NCI-H2171 (cell line): Measurements from ENCODE around the gene DRICH1.
"Not testable (repeated sequence)": the region's sequence is repeated elsewhere in the genome, so short reads cannot be mapped to it uniquely, and the experiment has no call there.

Experiments
- DNase-seq: peaks from one replicate; lab custom pipeline; 2025; lab: John Stamatoyannopoulos, UW

Gene DRICH1, protein sequence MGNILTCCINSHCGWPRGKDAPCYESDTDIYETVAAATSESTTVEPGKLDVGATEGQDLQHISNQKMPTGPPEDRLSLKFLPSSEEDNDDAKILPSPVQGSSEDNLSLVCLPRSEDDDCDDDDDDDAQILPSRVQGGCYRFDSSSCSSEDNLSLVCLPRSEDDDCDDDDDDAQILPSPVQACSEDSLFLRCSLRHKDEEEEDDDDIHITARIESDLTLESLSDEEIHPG

GRCh38 chr22:23632178-23632577 is at the start of gene DRICH1:
DRICH1 (minus strand) TSS chr22:23632321; CDS start chr22:23632023, 298 bp downstream.
- no peak for DNase-seq

- no peak for DNase-seq
Observed at GRCh38 chr22:23681026-23681809, 49.1 kb upstream of the DRICH1 start.

DNA sequence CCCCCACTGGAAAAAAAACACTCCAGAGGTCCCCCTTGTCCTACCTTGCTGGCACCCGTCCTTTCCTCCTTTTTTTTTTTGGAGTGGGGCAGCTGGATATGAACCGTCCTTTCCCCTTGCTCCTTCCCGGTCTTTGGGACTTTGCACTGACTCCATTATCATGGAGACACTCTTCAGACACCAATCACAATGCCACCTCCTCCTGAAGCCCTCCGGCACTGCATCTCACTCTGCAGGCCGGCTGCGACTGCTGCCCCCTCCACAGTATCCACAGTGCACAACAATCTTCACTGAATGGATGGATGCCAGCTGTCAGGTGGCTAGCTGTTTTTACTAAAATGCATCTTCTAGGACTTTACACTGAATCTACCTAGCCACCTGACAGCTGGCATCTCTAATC is 46.0 kb upstream of the DRICH1 start:
- no peak for DNase-seq

DNA sequence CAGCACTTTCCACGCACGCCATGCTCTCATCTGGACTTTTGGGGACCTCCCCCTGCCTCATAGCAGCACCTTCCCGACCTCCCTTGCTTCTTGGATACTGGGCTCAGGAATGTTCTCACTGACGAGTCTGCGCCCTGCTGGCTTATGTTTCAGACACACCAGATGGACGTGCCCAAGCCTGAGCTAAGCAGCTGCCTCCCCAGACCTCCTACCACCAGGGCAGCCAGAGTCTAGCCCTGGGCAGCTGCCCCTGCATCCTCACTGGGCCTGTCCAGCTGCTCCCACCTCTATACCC is 45.5 kb upstream of the DRICH1 start:
- DNase-seq: peak; percentile 6

DNA sequence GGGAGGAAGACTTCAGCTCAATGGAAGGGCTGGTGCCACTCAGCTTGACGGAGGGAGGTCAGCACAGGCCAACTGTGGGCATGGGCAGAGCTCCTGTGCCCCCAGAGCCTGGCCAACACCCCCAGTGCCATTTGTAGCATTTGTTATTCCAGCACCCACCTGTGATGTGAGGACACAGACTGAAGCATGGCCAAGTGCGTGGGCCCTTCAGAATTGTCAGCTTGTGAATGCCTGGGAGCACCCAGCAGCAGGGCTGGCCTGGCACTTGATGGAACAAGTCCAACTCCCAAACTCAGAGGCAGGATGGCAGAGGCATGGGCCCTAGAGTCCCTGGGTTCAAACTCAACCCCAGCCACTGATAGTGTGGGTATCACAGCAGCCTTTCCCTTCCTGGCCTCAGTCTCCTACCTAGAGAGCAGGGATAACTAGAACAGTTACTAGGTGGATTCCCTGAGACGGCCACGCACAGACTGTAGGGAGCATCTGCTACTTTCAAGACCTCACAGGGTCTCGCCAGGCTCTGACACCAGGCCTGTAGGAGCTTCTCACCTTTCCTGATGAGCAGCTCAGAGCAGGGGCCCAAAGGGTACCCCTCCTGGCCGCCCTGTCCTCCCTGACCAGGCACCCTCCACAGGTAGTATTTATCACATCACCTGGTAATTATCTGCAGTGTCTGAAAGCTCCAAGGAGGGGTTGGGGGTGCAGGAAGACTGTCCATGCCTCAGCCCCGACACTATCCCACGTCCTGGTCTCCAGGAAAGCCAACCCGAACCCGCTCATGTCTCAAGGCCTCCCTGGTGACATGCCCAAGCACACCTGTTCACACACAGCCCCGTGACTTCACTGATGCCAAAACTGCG is 45.0 kb upstream of the DRICH1 start:
- not testable (repeated sequence) for DNase-seq

- no peak for DNase-seq
Observed at GRCh38 chr22:23675502-23676415, 43.6 kb upstream of the DRICH1 start.

- not testable (repeated sequence) for DNase-seq
Observed at GRCh38 chr22:23674886-23675501, 42.9 kb upstream of the DRICH1 start.

DNA sequence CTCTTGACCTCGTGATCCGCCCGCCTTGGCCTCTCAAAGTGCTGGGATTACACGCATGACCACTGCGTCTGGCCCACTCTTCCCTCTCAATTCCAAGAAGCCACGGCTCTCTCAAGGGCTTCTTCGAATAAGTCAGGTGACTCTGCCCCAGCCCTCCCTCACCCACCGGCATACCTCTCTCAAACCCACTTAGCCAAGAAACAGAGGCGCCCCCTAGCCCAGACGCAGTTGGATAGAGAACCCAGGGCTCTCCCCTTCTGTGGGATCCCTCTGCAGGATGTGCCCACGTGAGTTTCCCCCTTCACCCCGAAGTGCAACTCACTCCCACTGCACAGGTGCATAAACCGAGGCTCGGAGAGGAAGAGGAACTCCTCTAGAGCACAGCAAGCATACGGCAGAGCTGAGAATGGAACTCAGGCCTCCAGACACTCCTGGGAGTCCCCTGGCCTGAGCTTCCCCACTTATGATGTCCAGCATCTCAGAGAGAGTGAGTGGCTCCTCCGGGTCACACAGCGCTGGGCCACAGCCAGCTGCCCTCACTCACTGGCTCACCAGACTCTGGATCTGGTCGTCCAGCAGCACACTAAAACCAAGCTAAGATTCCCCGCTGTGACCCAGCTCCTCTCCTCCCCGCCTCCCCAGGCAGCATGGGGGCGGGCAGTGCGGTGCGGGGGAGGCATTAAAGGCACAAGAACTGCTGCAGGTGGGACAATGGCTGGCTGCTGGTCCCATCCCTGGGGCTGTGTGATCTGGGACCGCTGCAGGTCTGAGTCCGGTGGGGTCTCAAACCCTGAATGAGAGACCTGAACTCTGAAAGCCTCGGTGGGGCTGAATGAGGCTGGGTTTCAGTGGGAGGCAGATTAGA is 41.9 kb upstream of the DRICH1 start:
- no peak for DNase-seq

DNA sequence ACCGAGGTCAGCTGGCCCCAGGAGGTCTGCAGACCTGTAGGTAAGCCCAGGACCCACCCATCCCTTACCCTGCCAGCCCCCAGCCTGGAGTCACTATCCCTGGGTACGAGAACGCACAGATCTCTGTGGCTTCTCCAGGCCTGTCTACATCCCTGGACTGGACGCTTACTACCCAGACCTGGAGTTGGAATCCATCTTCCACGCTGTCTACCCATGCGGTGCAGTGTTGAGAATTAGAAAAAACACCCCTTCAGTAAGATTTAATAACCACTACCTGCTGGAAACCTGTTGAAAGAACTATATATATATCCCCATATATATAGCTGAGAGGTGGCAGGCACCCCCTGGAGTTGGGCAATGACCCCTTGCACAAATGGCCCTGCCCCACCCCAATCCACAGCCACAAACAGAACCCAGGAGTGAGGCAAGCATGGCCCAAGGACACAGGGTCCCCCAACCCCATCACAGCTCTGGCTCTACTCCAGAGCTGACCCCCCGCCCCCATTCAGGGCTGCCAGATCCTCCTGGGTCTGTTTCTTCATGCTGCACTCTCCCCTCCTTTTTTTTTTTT is 41.0 kb upstream of the DRICH1 start:
- DNase-seq: no peak

DNA sequence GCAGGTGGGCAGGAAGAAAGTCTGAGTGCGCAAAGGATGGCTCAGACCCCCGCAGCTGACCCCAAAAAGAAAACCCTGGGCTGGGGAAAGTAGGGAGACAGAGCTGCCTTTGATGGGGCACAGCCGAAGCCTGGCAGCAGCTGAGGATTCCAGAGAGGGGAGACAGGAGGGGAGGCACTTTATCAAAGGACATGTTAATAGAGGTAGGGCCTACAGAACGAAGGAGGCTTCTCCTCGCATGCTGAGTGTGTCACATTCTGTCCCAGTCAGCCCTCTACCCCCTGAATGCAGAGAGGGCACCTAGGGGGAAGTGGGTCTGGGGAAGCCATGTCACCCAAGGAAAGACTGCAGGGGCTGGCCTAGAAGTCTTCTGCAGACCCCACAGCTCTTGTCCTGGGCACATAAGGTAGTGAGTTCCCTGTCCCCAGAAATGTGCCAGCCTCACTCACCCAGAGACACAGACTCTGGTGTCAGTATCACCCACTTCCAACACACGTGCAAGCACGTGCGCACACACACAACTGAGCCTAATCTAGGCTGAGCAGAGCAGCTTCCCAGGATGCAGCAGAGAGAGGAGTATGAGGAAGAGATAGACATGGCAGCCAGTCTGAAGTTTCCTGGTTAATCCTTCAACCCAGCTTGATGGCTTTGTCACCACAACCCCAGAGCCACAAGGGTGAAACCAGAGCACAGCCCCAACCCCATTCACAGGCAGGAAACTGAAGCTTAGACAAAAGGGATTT is 40.4 kb upstream of the DRICH1 start:
- not testable (repeated sequence) for DNase-seq

- DNase-seq: not testable (repeated sequence)
Observed at GRCh38 chr22:23671387-23671786, 39.3 kb upstream of the DRICH1 start.

DNA sequence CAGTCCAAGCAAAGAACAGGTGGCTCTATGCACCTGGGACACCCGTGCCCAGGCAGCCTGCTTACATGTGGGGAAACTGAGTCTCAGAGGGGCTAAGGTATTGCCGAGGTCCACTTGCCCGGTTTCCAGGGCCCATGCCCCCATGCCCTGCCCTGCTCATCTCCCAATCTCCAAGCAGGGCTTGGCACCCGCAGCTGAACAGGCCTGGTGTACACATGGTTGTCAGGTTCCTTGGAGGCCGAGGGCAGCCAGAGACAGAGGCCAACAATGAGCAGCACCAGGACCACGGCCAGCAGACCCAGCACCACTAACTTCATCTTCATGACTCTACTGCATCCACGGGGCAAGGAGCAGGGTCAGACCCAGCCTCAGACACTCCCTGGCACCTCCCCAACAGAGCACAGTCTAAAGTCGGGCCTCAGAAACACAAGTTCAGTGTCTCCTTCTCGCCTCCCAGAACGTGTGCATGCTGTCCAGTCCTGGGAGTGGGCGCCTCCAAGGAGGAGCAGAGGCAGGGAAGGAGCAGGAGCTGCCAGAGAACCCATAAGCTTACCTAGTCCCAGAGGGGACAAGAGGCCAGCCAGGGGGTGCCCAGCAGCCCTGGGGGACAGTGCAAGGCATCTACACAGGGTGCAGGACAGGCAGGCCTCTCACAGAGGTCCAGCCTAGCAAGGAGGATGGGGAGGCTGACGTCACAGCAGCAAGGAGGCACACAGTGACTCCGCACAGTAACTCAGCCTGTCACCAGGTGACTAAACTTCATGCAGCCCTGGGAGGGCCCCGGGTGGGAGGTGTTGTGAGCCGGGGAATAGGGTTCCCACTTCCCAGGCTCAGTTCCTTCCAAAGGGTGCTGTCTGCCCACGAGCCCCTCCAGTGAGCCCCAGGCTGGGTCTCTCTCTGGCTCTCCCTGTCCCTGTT is 38.5 kb upstream of the DRICH1 start:
- DNase-seq: no peak

GRCh38 chr22:23660381-23660780 is 28.3 kb upstream of the DRICH1 start:
- DNase-seq: not testable (repeated sequence)

GRCh38 chr22:23657727-23658126 is 25.6 kb upstream of the DRICH1 start:
- DNase-seq: no peak

DNA sequence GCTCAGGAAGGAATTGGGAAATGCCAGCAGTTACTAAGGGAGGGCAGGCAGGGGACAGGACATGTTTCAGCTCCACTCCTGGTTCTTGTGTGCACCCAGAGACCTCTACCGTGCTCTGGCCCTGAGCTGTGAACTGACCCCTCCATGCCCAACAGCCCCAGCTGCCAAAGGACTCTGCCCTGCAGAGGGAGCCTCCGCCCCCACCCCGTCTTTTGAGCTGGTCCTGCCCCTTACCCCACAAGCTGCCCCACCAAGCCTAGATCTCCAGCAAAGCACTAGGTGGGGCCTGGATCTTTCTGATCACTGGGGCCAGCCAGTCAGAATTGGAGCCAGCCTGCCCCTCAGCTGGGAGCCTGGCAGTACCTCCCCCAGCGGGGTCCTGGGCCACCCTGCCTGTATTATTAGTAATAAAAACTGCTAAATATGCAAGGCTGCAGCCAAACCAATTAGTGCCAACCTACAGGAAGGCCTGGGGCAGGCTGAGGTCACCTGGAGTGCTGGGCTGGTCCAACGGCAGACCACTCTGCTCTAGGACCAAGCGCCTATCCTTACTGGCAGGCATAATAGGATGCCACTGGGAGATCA is 23.9 kb upstream of the DRICH1 start:
- DNase-seq: no peak

GRCh38 chr22:23652711-23653110 is 20.6 kb upstream of the DRICH1 start:
- DNase-seq: no peak

- no peak for DNase-seq
Observed at GRCh38 chr22:23652286-23652685, 20.2 kb upstream of the DRICH1 start.

DNA sequence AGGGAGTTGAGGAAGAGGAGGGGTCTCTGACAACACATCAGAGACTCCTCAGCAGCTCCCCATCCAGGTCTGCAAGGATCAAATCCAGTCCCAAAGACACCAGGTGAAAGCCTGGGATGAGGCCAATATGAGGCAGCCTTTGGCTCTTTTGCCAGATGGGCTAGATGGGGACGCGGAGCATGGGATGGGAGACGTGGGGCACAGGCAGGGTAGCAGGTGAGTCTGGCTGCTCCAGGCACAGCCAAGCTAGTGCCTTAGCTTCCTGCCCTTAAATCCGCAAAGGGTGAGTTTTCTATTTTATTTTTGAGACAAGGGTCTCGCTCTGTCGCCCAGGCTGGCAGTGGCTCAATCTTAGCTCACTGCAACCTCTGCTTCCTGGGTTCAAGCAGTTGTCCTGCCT is 19.6 kb upstream of the DRICH1 start:
- DNase-seq: no peak
